ENCODE data around the gene PPCDC.

The PPCDC gene

GRCh38 chr15:75065467-75065850 lies 42.1 kb downstream of the PPCDC start:
- TF ChIP-seq, protein P1, sequence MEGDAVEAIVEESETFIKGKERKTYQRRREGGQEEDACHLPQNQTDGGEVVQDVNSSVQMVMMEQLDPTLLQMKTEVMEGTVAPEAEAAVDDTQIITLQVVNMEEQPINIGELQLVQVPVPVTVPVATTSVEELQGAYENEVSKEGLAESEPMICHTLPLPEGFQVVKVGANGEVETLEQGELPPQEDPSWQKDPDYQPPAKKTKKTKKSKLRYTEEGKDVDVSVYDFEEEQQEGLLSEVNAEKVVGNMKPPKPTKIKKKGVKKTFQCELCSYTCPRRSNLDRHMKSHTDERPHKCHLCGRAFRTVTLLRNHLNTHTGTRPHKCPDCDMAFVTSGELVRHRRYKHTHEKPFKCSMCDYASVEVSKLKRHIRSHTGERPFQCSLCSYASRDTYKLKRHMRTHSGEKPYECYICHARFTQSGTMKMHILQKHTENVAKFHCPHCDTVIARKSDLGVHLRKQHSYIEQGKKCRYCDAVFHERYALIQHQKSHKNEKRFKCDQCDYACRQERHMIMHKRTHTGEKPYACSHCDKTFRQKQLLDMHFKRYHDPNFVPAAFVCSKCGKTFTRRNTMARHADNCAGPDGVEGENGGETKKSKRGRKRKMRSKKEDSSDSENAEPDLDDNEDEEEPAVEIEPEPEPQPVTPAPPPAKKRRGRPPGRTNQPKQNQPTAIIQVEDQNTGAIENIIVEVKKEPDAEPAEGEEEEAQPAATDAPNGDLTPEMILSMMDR (conservative IDR thresholded peaks at IDR 0.05; ENCODE audit: low read length): no peak
- no peak for DNase-seq (ENCODE audit: low read depth)
- no peak overlapping the region for H3K4me3 ChIP-seq (ENCODE audit: low read length)

- H3K4me3 ChIP-seq (ENCODE audit: low read length): no peak overlapping the region
- DNase-seq (ENCODE audit: low read depth): no peak
- TF ChIP-seq, protein P1 (conservative IDR thresholded peaks at IDR 0.05; ENCODE audit: low read length): no peak
These were observed 42.6 kb downstream of the PPCDC start for GRCh38 chr15:75065851-75066509.

DNA sequence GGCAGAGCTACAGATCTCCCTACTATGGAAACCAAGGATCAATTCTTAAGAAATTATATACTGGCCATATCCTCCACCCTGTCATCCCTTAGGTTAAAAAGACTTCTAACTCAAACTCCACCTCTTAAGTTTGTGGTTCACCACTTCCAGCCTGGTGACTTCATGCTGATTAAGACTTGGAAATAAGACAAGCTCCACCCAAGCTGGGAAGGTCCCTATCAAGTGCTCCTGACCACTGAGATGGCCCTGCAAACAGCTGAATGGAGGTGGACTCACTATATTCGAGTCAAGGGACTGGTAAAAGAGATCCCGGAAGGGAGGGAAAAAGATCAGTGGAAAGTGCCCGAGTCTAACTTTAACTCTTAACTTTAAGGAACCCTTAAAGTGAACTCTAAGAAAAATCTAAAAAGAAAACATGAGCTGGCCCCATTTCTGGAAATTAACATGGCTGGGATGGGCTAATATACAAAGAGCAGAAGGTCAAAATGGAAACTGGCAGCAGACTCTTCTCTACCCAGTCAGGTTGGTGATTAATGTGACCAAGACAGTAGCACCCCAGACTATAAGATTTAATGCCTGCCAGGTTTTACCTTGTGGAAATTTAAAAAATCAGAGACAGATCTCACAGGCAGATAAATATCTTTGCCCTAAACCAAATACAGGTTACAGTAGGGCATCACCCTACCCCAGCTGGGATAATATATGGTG lies 43.9 kb downstream of the PPCDC start:
- DNase-seq (ENCODE audit: low read depth): peak; percentile 20
- no peak overlapping the region for H3K4me3 ChIP-seq (ENCODE audit: low read length)
- TF ChIP-seq, protein P1 (conservative IDR thresholded peaks at IDR 0.05; ENCODE audit: low read length): no peak

GRCh38 chr15:75068748-75069147 lies 45.4 kb downstream of the PPCDC start:
- H3K4me3 ChIP-seq (ENCODE audit: low read length): no peak overlapping the region
- no peak for DNase-seq (ENCODE audit: low read depth)
- TF ChIP-seq, protein P1 (conservative IDR thresholded peaks at IDR 0.05; ENCODE audit: low read length): no peak

- TF ChIP-seq, protein P1 (conservative IDR thresholded peaks at IDR 0.05; ENCODE audit: low read length): no peak
- no peak overlapping the region for H3K4me3 ChIP-seq (ENCODE audit: low read length)
- DNase-seq (ENCODE audit: low read depth): no peak
These were observed 46.0 kb downstream of the PPCDC start for GRCh38 chr15:75069301-75069925.

GRCh38 chr15:75070674-75071073 lies 47.3 kb downstream of the PPCDC start:
- TF ChIP-seq, protein P1 (conservative IDR thresholded peaks at IDR 0.05; ENCODE audit: low read length): no peak
- DNase-seq (ENCODE audit: low read depth): no peak

More at GRCh38 chr15:75070674-75071073, 47.3 kb downstream of the PPCDC start:
- no peak overlapping the region for H3K4me3 ChIP-seq (ENCODE audit: low read length)
